Endodermal cell (in vitro differentiated cells): ENCODE measurements around the gene GRIK4. TPM values are rescaled to one million over a fixed set of nuclear protein-coding genes. Genes with fewer than 3 reads are reported as not detected.
"Not testable (repeated sequence)": the region's sequence is repeated elsewhere in the genome, so short reads cannot be mapped to it uniquely, and the experiment has no call there.

ENCODE experiments used
- DNase-seq: peaks from one replicate; pipeline ENCODE4 v3.0.0-alpha.2; 2017
- H3K27ac ChIP-seq: 2 replicates; pipeline ENCODE4 v1.5.1; 2013; ENCODE audit warnings: mild to moderate bottlenecking, low read depth, low read length, moderate library complexity
- H3K27me3 ChIP-seq: 2 replicates; pipeline ENCODE4 v1.6.1; 2013; ENCODE audit warnings: mild to moderate bottlenecking, low read length, moderate library complexity; ENCODE audit not compliant: insufficient read depth, control insufficient read depth, poor library complexity, severe bottlenecking
- H3K36me3 ChIP-seq: 2 replicates; pipeline ENCODE4 v1.7.0; 2013; ENCODE audit warnings: mild to moderate bottlenecking, low read length, moderate library complexity; ENCODE audit not compliant: control insufficient read depth, insufficient read depth
- H3K4me1 ChIP-seq: one replicate; pipeline ENCODE4 v1.7.0; 2013; ENCODE audit warnings: low read length; ENCODE audit not compliant: control insufficient read depth, insufficient read depth
- H3K4me3 ChIP-seq: 2 replicates; pipeline ENCODE4 v1.5.1; 2013; ENCODE audit warnings: mild to moderate bottlenecking, low read length, moderate library complexity
- H3K9ac ChIP-seq: 2 replicates; pipeline ENCODE4 v1.6.1; 2013; ENCODE audit warnings: mild to moderate bottlenecking, low read length, moderate library complexity; ENCODE audit not compliant: poor library complexity, severe bottlenecking; ENCODE audit errors: extremely low read depth
- H3K9me3 ChIP-seq: 2 replicates; pipeline ENCODE4 v1.6.1; 2013; ENCODE audit warnings: mild to moderate bottlenecking, low read length, moderate library complexity; ENCODE audit not compliant: control insufficient read depth
- H3K27ac Mint-ChIP-seq: 2 replicates; pipeline ENCODE4 v1.8.0; 2020; ENCODE audit warnings: mixed read lengths
- H3K27me3 Mint-ChIP-seq: 2 replicates; pipeline ENCODE4 v1.8.0; 2021; ENCODE audit warnings: mild to moderate bottlenecking, mixed read lengths; ENCODE audit not compliant: insufficient read depth
- H3K36me3 Mint-ChIP-seq: 2 replicates; pipeline ENCODE4 v1.8.0; 2020; ENCODE audit warnings: low read depth, mixed read lengths
- H3K4me1 Mint-ChIP-seq: 2 replicates; pipeline ENCODE4 v1.8.0; 2020; ENCODE audit warnings: mixed read lengths
- H3K4me3 Mint-ChIP-seq: 2 replicates; pipeline ENCODE4 v1.8.0; 2020; ENCODE audit warnings: mild to moderate bottlenecking, moderate library complexity, mixed read lengths
- H3K9me3 Mint-ChIP-seq: 2 replicates; pipeline ENCODE4 v1.8.0; 2020; ENCODE audit warnings: mild to moderate bottlenecking, mixed read lengths
- WGBS, 2 experiments: methylation state at CpG; one replicate each; pipeline versions ENCODE4 v1.1.5 to v1.1.7; 2013; ENCODE audit warnings: missing lambda C conversion rate in 2 of 2, mixed read lengths in 1 of 2; ENCODE audit not compliant: insufficient coverage in 1 of 2, insufficient read length in 1 of 2; 5-methylcytosine and 5-hydroxymethylcytosine counted together
- total RNA-seq, 2 donors: library from RNA; stranded (reverse); fragmentation: NEBNext Ultra II Directional in 1 of 2; extraction: Animal tissue kit (Norgen Biotek cat#: 25700) in 1 of 2; gene quantifications; 2 replicates in 1 of 2; 3 replicates in 1 of 2; pipeline ENCODE4 v1.2.1, GENCODE V29; 2021
- TF ChIP-seq, protein P1 (sequence below): fragments of 200-600 bp; sonication (generic); conservative IDR thresholded peaks from 2 replicates; pipeline ENCODE4 v1.5.0; 2021; ENCODE audit warnings: antibody characterized with exemption, mild to moderate bottlenecking

GRIK4 gene
- total RNA-seq, 2 donors from 2014 or later: 1.7 to 3.5 TPM

DNA sequence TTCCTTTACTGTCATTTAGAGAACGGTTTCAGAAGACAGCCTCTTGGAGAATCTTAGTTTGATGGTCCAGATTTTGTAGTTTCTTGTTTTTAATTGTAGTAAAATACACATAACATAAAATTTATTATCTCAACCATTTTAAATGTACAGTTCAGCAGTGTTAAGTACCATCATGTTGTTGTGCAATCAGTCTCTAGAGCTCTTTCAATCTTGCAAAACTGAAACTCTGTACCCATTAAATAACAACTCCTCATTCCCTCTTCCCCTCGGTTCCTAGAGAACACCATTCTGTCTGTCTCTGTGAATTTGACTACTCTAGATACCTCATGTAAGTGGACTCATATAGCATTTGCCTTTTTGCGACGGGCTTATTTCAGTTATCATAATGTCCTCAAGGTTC, 69.8 kb downstream of the GRIK4 start:
- TF ChIP-seq, protein P1, sequence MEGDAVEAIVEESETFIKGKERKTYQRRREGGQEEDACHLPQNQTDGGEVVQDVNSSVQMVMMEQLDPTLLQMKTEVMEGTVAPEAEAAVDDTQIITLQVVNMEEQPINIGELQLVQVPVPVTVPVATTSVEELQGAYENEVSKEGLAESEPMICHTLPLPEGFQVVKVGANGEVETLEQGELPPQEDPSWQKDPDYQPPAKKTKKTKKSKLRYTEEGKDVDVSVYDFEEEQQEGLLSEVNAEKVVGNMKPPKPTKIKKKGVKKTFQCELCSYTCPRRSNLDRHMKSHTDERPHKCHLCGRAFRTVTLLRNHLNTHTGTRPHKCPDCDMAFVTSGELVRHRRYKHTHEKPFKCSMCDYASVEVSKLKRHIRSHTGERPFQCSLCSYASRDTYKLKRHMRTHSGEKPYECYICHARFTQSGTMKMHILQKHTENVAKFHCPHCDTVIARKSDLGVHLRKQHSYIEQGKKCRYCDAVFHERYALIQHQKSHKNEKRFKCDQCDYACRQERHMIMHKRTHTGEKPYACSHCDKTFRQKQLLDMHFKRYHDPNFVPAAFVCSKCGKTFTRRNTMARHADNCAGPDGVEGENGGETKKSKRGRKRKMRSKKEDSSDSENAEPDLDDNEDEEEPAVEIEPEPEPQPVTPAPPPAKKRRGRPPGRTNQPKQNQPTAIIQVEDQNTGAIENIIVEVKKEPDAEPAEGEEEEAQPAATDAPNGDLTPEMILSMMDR: no peak
- Mint-ChIP-seq H3K27me3 (peaks cover 8% of the 10 kb centered on the region), H3K36me3 (no peaks in the 10 kb centered on the region), H3K4me1 (no peaks in the 10 kb centered on the region), H3K9me3 (peaks cover 20% of the 10 kb centered on the region), H3K4me3 (no peak overlapping the region), H3K27ac (no peak overlapping the region)
- Histone ChIP-seq H3K4me1 (no peaks in the 10 kb centered on the region), H3K4me3 (no peak overlapping the region), H3K36me3 (no peaks in the 10 kb centered on the region), H3K27me3 (no peaks in the 10 kb centered on the region), H3K27ac (no peak overlapping the region), H3K9me3 (peaks cover 24% of the 10 kb centered on the region), H3K9ac (no peak overlapping the region)
- 88 to 94% methylated on average over 3 to 4 of the region's 4 CpGs for WGBS, 2 experiments
- no peak for DNase-seq

DNA sequence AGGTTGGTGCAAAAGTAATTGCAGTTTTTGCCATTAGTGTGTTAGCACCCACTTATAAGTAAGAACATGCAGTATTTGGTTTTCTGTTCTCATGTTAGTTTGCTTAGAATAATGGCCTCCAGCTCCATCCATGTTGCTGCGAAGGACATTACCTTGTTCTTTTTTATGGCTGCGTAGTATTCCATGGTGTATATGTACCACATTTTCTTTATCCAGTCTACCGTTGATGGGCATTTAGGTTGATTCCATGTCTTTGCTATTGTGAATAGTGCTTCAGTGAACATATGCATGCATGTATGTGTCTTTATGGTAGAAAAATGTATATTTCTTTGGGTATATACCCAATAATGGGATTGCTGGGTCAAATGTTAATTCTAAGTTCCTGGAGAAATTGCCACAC, 71.0 kb downstream of the GRIK4 start:
- H3K36me3 Mint-ChIP-seq, DNase-seq, H3K4me3 Mint-ChIP-seq, H3K27me3 ChIP-seq, H3K36me3 ChIP-seq, H3K4me3 ChIP-seq, H3K9ac ChIP-seq, H3K4me1 ChIP-seq, H3K27me3 Mint-ChIP-seq, H3K4me1 Mint-ChIP-seq, H3K27ac ChIP-seq, H3K27ac Mint-ChIP-seq: not testable (repeated sequence)
- WGBS, 2 experiments: 89 to 93% methylated on average over 3 of the region's 3 CpGs
- peaks cover 20% of the 10 kb centered on the region for H3K9me3 Mint-ChIP-seq
- peaks cover 24% of the 10 kb centered on the region for H3K9me3 ChIP-seq

DNA sequence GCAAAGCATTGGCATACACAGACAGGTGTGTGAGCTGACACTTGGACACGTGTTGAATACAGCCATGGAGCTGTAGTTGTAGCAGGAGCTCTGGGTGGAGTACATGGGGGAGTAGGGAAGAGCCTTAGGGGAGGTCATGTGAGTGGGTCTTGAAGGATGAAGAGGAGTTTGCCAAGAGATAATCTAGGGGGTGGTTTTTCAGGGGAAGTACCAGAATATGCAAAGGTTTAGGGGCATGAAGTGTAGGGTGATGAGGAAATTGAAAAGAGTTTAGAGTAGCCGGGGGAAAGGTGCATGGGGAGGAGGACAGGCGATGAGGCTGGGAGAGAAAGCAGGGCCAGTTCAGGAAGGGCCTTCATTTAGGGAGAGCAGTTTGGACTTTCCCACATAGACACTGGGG, 74.5 kb downstream of the GRIK4 start:
- Histone ChIP-seq H3K4me3 (no peak overlapping the region), H3K36me3 (no peaks in the 10 kb centered on the region), H3K4me1 (no peaks in the 10 kb centered on the region), H3K27me3 (no peaks in the 10 kb centered on the region), H3K9ac (no peak overlapping the region), H3K27ac (no peak overlapping the region), H3K9me3 (peaks cover 24% of the 10 kb centered on the region)
- Mint-ChIP-seq H3K27ac (no peak overlapping the region), H3K36me3 (no peaks in the 10 kb centered on the region), H3K4me1 (peaks cover 5% of the 10 kb centered on the region), H3K27me3 (peaks cover 10% of the 10 kb centered on the region), H3K4me3 (no peak overlapping the region), H3K9me3 (peaks cover 20% of the 10 kb centered on the region)
- WGBS, 2 experiments: 88 to 96% methylated on average over 2 to 3 of the region's 3 CpGs
- TF ChIP-seq, protein P1: no peak
- DNase-seq: no peak

DNA sequence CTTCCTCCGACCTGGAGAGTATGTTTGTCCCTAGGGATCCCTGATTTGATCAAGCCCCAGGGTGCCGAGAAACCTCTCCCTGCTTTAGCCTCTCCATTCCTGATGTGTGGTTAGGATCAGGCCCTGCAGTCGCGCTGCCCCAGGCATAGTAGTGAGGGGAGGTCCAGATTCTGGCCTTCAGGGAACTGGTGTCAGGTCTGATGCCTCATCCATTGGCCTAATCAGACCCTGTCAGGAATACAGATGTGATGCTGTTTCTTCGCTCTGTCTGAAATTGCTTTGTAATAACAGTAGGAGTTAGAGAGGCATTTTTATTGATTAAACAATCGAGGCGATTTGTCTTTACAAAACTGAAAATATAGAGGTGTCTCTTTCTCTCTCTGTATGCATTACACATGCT, 75.2 kb downstream of the GRIK4 start:
- Histone ChIP-seq H3K4me1 (no peaks in the 10 kb centered on the region), H3K4me3 (no peak overlapping the region), H3K27ac (no peak overlapping the region), H3K36me3 (no peaks in the 10 kb centered on the region), H3K27me3 (no peaks in the 10 kb centered on the region), H3K9me3 (peaks cover 24% of the 10 kb centered on the region), H3K9ac (no peak overlapping the region)
- peaks cover 6% of the 10 kb centered on the region for H3K4me1 Mint-ChIP-seq
- no peak for DNase-seq
- H3K36me3 Mint-ChIP-seq: no peaks in the 10 kb centered on the region
- H3K27ac Mint-ChIP-seq: no peak overlapping the region
- H3K27me3 Mint-ChIP-seq: peaks cover 15% of the 10 kb centered on the region
- WGBS, 2 experiments: 91 to 100% methylated on average over 1 to 7 of the region's 7 CpGs
- no peak overlapping the region for H3K4me3 Mint-ChIP-seq
- peaks cover 20% of the 10 kb centered on the region for H3K9me3 Mint-ChIP-seq
- TF ChIP-seq, protein P1: no peak
